ENCODE data around the gene SEZ6. TPM values are rescaled to one million over a fixed set of nuclear protein-coding genes. Genes with fewer than 3 reads are reported as not detected.

SEZ6 gene
- total RNA-seq, 4 donors from 2014 or later, result not detected

GRCh38 chr17:28918295-28918694 is 87.5 kb downstream of the SEZ6 start:
- Histone ChIP-seq H3K27me3 (no peaks in the 10 kb centered on the region), H3K4me3 (no peak overlapping the region), H3K27ac (no peak overlapping the region), H3K4me1 (peaks cover 0 to 14% (median 0%) of the 10 kb centered on the region in 3 donors), H3K36me3 (peaks cover 21 to 98% (median 67%) of the 10 kb centered on the region in 3 donors), H3K9me3 (no peaks in the 10 kb centered on the region)
- intact Hi-C loops (cut with DNase I), result loop anchor here (10.0 kb wide), 1 partner anchor 153 kb away; no protein-coding TSS in a partner anchor
- DNase-seq, result no peak
- 66 to 82% methylated on average over 2 of the region's 2 CpGs for WGBS, 2 donors
- TF ChIP-seq CTCF (IDR thresholded peaks at IDR 0.05) (no peak), POLR2A (IDR thresholded peaks at IDR 0.05) (no peak)

- H3K4me3 ChIP-seq, result no peak overlapping the region
- intact Hi-C loops (cut with DNase I), result loop anchor here (10.0 kb wide), 1 partner anchor 153 kb away; no protein-coding TSS in a partner anchor
- WGBS, 2 donors, result 65 to 74% methylated on average over 4 to 5 of the region's 5 CpGs
Observed at GRCh38 chr17:28917465-28917864, 88.4 kb downstream of the SEZ6 start.

GRCh38 chr17:28917029-28917428 is 88.8 kb downstream of the SEZ6 start:
- DNase-seq, result no peak
- Histone ChIP-seq H3K27me3 (no peaks in the 10 kb centered on the region), H3K4me3 (no peak overlapping the region), H3K36me3 (peaks cover 33 to 98% (median 72%) of the 10 kb centered on the region in 3 donors), H3K4me1 (peaks cover 0 to 14% (median 0%) of the 10 kb centered on the region in 3 donors), H3K27ac (peak overlapping the region in 1 of 4 donors; percentile 44), H3K9me3 (no peaks in the 10 kb centered on the region)
- intact Hi-C loops (cut with DNase I), result loop anchor here (10.0 kb wide), 1 partner anchor 152 kb away; no protein-coding TSS in a partner anchor
- no peak for TF ChIP-seq POLR2A (IDR thresholded peaks at IDR 0.05)
- 68 to 81% methylated on average over 6 to 12 of the region's 12 CpGs for WGBS, 2 donors

More at GRCh38 chr17:28917465-28917864, 88.4 kb downstream of the SEZ6 start:
- TF ChIP-seq CTCF (IDR thresholded peaks at IDR 0.05), result no peak
- no peak for TF ChIP-seq POLR2A (IDR thresholded peaks at IDR 0.05)
- peak overlapping the region in 1 of 4 donors; percentile 44 for H3K27ac ChIP-seq
- H3K4me1 ChIP-seq, result peaks cover 0 to 14% (median 0%) of the 10 kb centered on the region in 3 donors
- H3K36me3 ChIP-seq, result peaks cover 29 to 98% (median 69%) of the 10 kb centered on the region in 3 donors
- H3K9me3 ChIP-seq, result no peaks in the 10 kb centered on the region
- H3K27me3 ChIP-seq, result no peaks in the 10 kb centered on the region
- no peak for DNase-seq

- H3K4me3 ChIP-seq, result no peak overlapping the region
- peaks cover 0 to 14% (median 0%) of the 10 kb centered on the region in 3 donors for H3K4me1 ChIP-seq
- H3K9me3 ChIP-seq, result no peaks in the 10 kb centered on the region
- DNase-seq, result no peak
- intact Hi-C loops (cut with DNase I), result loop anchor here (10.0 kb wide), 1 partner anchor 152 kb away; no protein-coding TSS in a partner anchor
- H3K36me3 ChIP-seq, result peaks cover 39 to 98% (median 77%) of the 10 kb centered on the region in 3 donors
- 48 to 55% methylated on average over 6 of the region's 6 CpGs for WGBS, 2 donors
- no peaks in the 10 kb centered on the region for H3K27me3 ChIP-seq
- H3K27ac ChIP-seq, result no peak overlapping the region
- TF ChIP-seq POLR2A (IDR thresholded peaks at IDR 0.05) (no peak), CTCF (IDR thresholded peaks at IDR 0.05) (peak; percentile 46 to 80 (median 68))
Observed at GRCh38 chr17:28916302-28916934, 89.4 kb downstream of the SEZ6 start.

- H3K27me3 ChIP-seq, result no peaks in the 10 kb centered on the region
- no peak overlapping the region for H3K4me3 ChIP-seq
- H3K36me3 ChIP-seq, result peaks cover 39 to 98% (median 68%) of the 10 kb centered on the region in 3 donors
- 92 to 97% methylated on average over 2 to 4 of the region's 6 CpGs for WGBS, 2 donors
- intact Hi-C loops (cut with DNase I), result loop anchor here (10.0 kb wide), 1 partner anchor 148 kb away; no protein-coding TSS in a partner anchor
- DNase-seq, result no peak
- peaks cover 12 to 30% (median 15%) of the 10 kb centered on the region in 3 donors for H3K4me1 ChIP-seq
- H3K9me3 ChIP-seq, result no peaks in the 10 kb centered on the region
- H3K27ac ChIP-seq, result peak overlapping the region in 1 of 4 donors; percentile 35
- no peak for TF ChIP-seq CTCF (IDR thresholded peaks at IDR 0.05)
- no peak for TF ChIP-seq POLR2A (IDR thresholded peaks at IDR 0.05)
Observed at GRCh38 chr17:28912938-28913333, 92.9 kb downstream of the SEZ6 start.
